ENCODE results near the gene HSD11B2.

The HSD11B2 gene

DNA sequence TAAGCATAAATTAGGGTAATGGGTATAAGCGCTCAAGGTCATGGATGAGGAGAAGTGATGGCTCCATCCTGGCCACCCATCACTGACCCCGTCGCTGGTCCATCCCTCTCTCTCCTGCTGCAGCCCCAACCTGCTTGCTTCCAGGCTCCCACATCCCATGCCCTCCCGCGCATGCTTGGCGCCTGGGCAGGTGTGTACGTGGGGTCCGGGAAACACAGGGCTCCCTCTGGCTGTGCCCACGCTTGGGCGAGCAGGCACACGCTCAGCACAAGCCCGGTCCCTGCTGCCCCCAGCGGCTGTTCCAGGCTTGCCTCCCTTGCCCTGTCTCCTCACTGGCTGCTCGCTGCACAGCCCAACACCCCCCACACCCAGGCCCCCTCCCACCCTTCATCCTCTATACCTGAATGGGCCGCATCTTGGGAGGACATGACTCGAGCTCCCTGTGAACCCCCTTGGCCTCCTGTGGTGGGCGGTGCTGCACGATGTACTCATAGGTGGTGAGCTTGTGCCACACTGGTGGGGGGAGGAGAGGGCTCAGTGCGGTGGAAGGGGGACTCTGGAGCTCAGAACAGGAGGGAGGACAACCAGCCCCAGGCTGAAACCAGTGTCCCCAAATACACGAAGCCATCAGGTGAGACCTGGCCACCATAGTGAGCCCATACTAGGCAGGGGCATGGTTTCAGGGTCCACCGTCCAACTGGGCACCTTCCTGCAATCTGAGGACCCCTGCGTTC, 32.9 kb upstream of the HSD11B2 start:
- Histone ChIP-seq H3K27ac (peak overlapping the region in 1 of 2 donors; percentile 75), H3K4me3 (no peak overlapping the region)
- TF ChIP-seq, protein P1, sequence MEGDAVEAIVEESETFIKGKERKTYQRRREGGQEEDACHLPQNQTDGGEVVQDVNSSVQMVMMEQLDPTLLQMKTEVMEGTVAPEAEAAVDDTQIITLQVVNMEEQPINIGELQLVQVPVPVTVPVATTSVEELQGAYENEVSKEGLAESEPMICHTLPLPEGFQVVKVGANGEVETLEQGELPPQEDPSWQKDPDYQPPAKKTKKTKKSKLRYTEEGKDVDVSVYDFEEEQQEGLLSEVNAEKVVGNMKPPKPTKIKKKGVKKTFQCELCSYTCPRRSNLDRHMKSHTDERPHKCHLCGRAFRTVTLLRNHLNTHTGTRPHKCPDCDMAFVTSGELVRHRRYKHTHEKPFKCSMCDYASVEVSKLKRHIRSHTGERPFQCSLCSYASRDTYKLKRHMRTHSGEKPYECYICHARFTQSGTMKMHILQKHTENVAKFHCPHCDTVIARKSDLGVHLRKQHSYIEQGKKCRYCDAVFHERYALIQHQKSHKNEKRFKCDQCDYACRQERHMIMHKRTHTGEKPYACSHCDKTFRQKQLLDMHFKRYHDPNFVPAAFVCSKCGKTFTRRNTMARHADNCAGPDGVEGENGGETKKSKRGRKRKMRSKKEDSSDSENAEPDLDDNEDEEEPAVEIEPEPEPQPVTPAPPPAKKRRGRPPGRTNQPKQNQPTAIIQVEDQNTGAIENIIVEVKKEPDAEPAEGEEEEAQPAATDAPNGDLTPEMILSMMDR (IDR thresholded peaks at IDR 0.05): no peak
- DNase-seq (ENCODE audit: low spot score): no peak

DNA sequence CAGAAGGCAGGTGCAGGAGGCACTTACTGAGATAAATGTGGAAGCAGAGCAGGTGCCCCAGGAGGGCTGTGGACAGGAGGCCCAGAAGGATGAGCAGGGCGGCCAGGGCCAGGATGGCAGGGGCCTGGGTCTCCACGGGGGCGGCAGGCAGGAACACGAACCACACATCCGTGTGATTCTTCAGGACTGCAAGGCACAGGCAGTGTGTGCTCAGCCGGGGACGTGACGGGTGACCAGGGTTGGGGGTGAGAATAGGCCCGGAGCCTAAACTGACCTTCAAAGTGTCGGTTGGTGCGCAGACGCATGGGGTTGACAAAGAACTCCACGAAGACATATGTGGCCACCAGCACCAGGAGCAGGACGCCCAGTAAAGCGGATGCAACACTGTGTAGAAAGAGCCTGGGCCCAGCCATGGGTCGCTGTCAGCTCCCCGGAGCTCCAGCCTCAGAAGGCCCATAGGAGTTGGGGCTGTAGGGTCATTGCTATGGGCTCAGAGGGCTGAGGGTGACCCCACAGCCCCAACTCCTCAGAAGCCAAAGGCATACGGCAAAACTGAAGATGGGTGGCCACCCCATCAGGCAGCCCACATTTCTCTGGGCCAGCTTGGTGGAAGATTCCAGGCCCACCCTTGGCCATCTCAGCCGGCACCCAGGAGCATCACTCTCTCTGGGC, 32.2 kb upstream of the HSD11B2 start:
- TF ChIP-seq, protein P1 (IDR thresholded peaks at IDR 0.05): no peak
- no peak overlapping the region for H3K4me3 ChIP-seq
- no peak overlapping the region for H3K27ac ChIP-seq
- DNase-seq (ENCODE audit: low spot score): no peak

DNA sequence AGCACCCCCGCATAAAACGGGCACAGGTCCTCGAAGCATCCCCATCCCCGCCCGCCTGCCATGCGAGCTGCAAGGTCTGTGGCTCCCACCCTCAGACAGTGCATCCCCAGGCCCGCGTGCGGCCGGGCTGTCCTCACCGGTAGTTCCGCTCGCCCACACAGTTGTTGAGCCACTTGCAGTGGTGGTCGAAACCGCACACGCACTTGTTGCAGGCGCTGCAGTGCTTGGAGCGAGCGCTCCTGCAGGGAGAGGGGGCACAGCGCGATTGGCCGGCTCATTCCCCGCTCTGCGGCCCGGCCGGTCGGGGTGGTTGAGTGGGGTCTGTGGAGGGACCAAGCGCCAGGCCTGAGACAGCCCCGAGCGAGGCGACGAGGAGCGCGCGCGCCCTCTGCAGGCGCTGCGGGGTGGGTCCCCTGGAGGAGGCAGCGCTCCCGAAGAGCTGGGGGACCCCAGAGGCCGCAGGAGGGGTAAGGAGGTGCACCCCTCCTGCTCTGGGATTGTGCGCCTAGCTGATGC, 31.6 kb upstream of the HSD11B2 start:
- Histone ChIP-seq H3K27ac (no peak overlapping the region), H3K4me3 (peak overlapping the region; percentile 15)

DNA sequence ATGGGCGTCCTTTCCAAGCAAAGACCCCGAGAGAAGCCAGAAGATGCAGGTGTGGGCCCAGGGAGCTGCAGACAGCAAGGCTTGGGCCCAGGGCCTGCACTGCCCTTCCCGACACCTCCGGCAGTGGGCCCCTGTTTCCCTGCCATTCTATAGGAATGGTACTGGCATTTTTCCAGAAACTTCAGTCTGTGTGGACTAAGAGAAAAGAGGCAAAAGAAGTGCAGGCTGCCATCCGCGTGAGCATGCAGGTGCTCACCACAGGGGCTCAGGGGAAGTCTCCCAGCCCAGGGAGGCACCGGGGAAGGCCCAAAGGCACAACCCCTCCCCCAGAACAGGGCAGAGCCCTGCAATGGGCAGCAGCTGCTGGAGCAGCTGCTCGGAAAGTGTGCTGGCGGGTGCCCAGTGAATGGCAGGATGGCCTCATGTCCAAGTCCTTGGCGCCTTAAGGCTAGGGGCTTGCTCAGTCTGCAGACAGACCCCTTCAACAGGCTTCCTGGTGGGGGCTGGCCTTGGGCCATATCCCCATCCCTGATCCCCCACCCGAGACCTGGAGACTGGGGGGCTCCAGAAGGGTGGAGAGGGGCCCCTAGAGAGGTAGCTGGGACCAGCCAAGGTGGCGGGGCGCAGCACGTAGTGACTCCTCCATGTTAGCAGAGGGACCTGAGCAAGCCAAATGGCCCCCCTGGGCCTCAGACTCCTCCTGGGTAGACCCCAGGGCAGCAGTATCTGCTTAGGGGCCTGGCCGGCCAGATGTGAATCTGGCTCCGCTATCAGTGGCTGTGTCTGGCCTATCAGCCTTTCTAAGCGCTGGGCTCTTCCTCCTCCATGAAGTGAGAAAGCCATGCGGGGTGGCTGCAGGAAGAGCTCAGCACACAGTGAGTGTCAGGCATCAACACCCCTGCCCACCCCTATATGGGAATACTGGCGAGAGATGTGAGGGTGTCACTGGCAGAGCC, 30.9 kb upstream of the HSD11B2 start:
- no peak overlapping the region for H3K27ac ChIP-seq
- no peak overlapping the region for H3K4me3 ChIP-seq
- TF ChIP-seq, protein P1 (IDR thresholded peaks at IDR 0.05): no peak
- no peak for DNase-seq (ENCODE audit: low spot score)

More for the DNA sequence above, 31.6 kb upstream of the HSD11B2 start:
- DNase-seq (ENCODE audit: low spot score): no peak
- TF ChIP-seq, protein P1 (IDR thresholded peaks at IDR 0.05): peak; percentile 31

DNA sequence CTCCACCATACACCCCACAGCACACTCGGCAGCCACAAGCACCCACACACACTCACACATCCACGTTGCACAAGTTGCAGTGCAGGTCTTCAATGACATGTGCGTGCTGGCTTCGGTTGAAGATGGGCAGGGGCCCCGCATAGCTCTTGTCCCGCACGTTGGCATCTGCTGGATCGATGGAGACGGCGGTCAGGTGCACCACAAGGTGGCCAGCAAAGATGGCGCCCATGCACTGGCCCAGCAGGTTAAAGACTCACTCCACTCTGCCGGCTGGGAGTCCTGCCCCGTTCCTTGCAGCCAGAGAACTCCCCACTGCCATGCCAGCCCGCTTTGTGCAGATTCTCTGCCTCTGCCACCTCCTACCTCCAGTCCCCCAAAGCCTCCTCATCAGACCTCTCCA, 30.0 kb upstream of the HSD11B2 start:
- no peak overlapping the region for H3K4me3 ChIP-seq
- DNase-seq (ENCODE audit: low spot score): no peak
- H3K27ac ChIP-seq: no peak overlapping the region
- TF ChIP-seq, protein P1 (IDR thresholded peaks at IDR 0.05): no peak

DNA sequence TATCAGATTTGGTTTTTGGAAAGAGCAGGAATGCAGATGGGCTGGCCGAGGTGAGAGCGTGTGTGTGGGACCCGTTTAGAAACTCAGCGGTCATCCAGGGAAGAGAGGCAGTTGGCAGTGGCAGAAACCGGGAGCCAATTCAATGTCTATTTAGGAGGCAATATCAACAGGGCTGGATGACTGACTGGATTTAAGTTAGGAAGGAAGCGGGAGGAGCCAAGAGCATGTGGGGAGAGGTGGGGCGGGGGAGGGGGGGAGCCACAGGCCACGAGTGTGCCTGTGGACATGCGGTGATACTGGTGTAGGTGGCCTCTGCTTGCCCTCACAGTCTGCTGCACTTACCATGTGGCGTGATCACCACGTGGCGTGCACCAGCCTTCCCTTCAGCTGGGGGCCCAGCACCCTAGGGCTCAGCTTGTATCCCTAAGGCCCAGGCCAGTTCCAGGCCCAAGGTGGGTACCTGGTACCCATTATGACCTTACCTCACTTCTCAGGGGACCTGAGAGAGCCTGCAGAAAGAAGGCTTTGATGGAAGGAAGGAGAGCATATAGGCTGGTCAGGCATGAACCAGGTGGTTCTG, 26.9 kb upstream of the HSD11B2 start:
- H3K27ac ChIP-seq: no peak overlapping the region
- TF ChIP-seq, protein P1 (IDR thresholded peaks at IDR 0.05): no peak
- no peak overlapping the region for H3K4me3 ChIP-seq
- no peak for DNase-seq (ENCODE audit: low spot score)

Data from coronary artery (tissue), 2 donors.